Measurements from ENCODE around the gene OSBPL10. TPM values are rescaled to one million over a fixed set of nuclear protein-coding genes. Genes with fewer than 3 reads are reported as not detected.

The OSBPL10 gene
- total RNA-seq, 1 experiment from 2014 or later: 74.7 TPM

GRCh38 chr3:31829826-31830426 lies 151.1 kb downstream of the OSBPL10 start:
- no peak for TF ChIP-seq CTCF (IDR thresholded peaks at IDR 0.05; ENCODE audit: unreplicated experiment)
- intact Hi-C loops (cut with micrococcal nuclease; ENCODE audit: unreplicated experiment): no loop called here
- Mint-ChIP-seq H3K4me1 (ENCODE audit: low read depth, unreplicated experiment) (no peaks in the 10 kb centered on the region), H3K27me3 (ENCODE audit: unreplicated experiment) (no peaks in the 10 kb centered on the region), H3K36me3 (ENCODE audit: insufficient read depth, unreplicated experiment) (no peaks in the 10 kb centered on the region), H3K27ac (ENCODE audit: unreplicated experiment) (no peak overlapping the region), H3K4me3 (ENCODE audit: low read depth, unreplicated experiment) (no peak overlapping the region), H3K9me3 (ENCODE audit: low read depth, unreplicated experiment) (no peaks in the 10 kb centered on the region)
- CTCF ChIA-PET: no interaction called here
- DNase-seq: no peak
- BruUV-seq (replicated peaks): no TSS peak

- H3K36me3 Mint-ChIP-seq (ENCODE audit: insufficient read depth, unreplicated experiment): no peaks in the 10 kb centered on the region
- no peak for DNase-seq
- H3K27ac Mint-ChIP-seq (ENCODE audit: unreplicated experiment): no peak overlapping the region
- CTCF ChIA-PET: no interaction called here
- BruUV-seq (replicated peaks): no TSS peak
- no peaks in the 10 kb centered on the region for H3K27me3 Mint-ChIP-seq (ENCODE audit: unreplicated experiment)
- intact Hi-C loops (cut with micrococcal nuclease; ENCODE audit: unreplicated experiment): no loop called here
- H3K4me1 Mint-ChIP-seq (ENCODE audit: low read depth, unreplicated experiment): no peaks in the 10 kb centered on the region
- no peak for TF ChIP-seq CTCF (IDR thresholded peaks at IDR 0.05; ENCODE audit: unreplicated experiment)
- no peak overlapping the region for H3K4me3 Mint-ChIP-seq (ENCODE audit: low read depth, unreplicated experiment)
- no peaks in the 10 kb centered on the region for H3K9me3 Mint-ChIP-seq (ENCODE audit: low read depth, unreplicated experiment)
Observed at GRCh38 chr3:31829010-31829409, 152.1 kb downstream of the OSBPL10 start.

DNA sequence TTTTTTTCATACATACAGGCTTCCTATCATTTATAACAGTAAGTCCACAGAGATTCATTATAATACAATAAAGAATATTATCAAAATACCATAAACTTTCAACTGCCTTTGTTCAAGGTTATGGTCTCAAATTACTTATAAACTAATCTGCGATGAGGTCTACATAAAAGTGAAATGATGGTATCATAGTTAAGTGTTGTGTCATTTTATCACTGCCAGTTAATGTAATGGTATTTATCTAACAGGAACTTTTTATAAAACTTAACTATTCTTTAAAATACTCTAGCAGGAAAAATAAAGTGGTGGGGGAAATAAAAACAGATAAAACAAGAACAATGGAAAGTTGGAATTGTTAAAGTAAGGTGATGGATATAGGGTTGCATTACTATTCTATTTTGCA lies 153.1 kb downstream of the OSBPL10 start:
- no peaks in the 10 kb centered on the region for H3K4me1 Mint-ChIP-seq (ENCODE audit: low read depth, unreplicated experiment)
- intact Hi-C loops (cut with micrococcal nuclease; ENCODE audit: unreplicated experiment): no loop called here
- H3K9me3 Mint-ChIP-seq (ENCODE audit: low read depth, unreplicated experiment): no peaks in the 10 kb centered on the region
- H3K27ac Mint-ChIP-seq (ENCODE audit: unreplicated experiment): no peak overlapping the region
- BruUV-seq (replicated peaks): TSS peak; percentile 10
- CTCF ChIA-PET: no interaction called here
- DNase-seq: no peak
- no peaks in the 10 kb centered on the region for H3K36me3 Mint-ChIP-seq (ENCODE audit: insufficient read depth, unreplicated experiment)
- no peaks in the 10 kb centered on the region for H3K27me3 Mint-ChIP-seq (ENCODE audit: unreplicated experiment)
- no peak for TF ChIP-seq CTCF (IDR thresholded peaks at IDR 0.05; ENCODE audit: unreplicated experiment)
- no peak overlapping the region for H3K4me3 Mint-ChIP-seq (ENCODE audit: low read depth, unreplicated experiment)

- DNase-seq: no peak
- no peaks in the 10 kb centered on the region for H3K4me1 Mint-ChIP-seq (ENCODE audit: low read depth, unreplicated experiment)
- no TSS peak for BruUV-seq (replicated peaks)
- H3K27ac Mint-ChIP-seq (ENCODE audit: unreplicated experiment): no peak overlapping the region
- no peaks in the 10 kb centered on the region for H3K9me3 Mint-ChIP-seq (ENCODE audit: low read depth, unreplicated experiment)
- no peak for TF ChIP-seq CTCF (IDR thresholded peaks at IDR 0.05; ENCODE audit: unreplicated experiment)
- CTCF ChIA-PET: no interaction called here
- H3K27me3 Mint-ChIP-seq (ENCODE audit: unreplicated experiment): no peaks in the 10 kb centered on the region
- intact Hi-C loops (cut with micrococcal nuclease; ENCODE audit: unreplicated experiment): no loop called here
- H3K36me3 Mint-ChIP-seq (ENCODE audit: insufficient read depth, unreplicated experiment): no peaks in the 10 kb centered on the region
- H3K4me3 Mint-ChIP-seq (ENCODE audit: low read depth, unreplicated experiment): no peak overlapping the region
Observed at GRCh38 chr3:31823184-31823583, 157.9 kb downstream of the OSBPL10 start.
